ENCODE data around the gene PTAR1. TPM values are rescaled to one million over a fixed set of nuclear protein-coding genes. Genes with fewer than 3 reads are reported as not detected.

The PTAR1 gene
- total and polyA plus RNA-seq, 3 donors from 2014 or later, result 27.0 to 72.2 (median 68.8) TPM

DNA sequence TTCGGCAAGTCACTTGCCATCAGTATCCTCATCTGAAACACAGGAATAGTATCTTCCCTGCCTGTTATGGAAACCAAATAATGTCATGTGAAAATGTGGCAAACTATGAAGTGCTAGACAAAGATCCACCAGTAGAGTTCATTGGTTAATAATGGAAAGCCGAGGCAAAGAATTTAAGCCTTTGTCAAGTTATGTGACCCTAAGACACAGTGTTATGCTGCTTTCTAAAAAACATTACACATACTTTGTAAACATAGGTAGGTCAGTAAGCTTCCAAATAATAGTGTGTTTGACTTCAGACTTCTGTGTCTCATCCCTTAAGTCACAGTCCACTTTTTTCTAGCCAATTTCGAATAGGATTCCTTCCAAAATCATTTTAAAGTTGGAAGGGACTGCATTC, 6.0 kb downstream of the PTAR1 start:
- Histone ChIP-seq H3K4me1 (peaks cover 7% of the 10 kb centered on the region), H3K9me3 (no peaks in the 10 kb centered on the region), H3K27me3 (no peaks in the 10 kb centered on the region), H3K36me3 (ENCODE audit: low read depth, missing control alignments) (no peaks in the 10 kb centered on the region), H3K27ac (no peak overlapping the region), H3K4me3 (no peak overlapping the region)
- DNase-seq, result no peak
- no peak for TF ChIP-seq POLR2A (IDR thresholded peaks at IDR 0.05)
- TF ChIP-seq, protein P1, sequence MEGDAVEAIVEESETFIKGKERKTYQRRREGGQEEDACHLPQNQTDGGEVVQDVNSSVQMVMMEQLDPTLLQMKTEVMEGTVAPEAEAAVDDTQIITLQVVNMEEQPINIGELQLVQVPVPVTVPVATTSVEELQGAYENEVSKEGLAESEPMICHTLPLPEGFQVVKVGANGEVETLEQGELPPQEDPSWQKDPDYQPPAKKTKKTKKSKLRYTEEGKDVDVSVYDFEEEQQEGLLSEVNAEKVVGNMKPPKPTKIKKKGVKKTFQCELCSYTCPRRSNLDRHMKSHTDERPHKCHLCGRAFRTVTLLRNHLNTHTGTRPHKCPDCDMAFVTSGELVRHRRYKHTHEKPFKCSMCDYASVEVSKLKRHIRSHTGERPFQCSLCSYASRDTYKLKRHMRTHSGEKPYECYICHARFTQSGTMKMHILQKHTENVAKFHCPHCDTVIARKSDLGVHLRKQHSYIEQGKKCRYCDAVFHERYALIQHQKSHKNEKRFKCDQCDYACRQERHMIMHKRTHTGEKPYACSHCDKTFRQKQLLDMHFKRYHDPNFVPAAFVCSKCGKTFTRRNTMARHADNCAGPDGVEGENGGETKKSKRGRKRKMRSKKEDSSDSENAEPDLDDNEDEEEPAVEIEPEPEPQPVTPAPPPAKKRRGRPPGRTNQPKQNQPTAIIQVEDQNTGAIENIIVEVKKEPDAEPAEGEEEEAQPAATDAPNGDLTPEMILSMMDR (IDR thresholded peaks at IDR 0.05), result no peak
- intact Hi-C loops (cut with DNase I; ENCODE audit: low total_unique reads), result no loop called here
- WGBS, 2 donors, result 95 to 96% methylated on average over 3 of the region's 3 CpGs

DNA sequence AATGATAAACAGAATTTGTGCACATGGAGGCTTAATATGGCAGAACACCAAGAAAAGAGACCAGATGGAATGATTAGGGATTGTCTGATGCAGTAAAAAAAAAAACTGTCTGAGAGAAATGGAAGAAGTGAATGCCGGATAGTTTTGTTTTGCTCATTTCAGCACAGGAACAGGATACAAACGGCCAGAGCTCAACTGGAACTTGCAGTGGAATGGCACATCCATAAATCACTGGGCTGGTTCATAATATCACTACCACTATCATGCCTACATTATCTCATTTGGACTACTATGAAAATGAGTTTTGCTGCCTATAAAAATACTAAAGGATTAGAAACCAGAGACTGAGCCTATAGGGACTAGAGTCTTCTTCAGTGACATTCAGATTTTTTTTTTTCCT, 9.7 kb downstream of the PTAR1 start:
- Histone ChIP-seq H3K9me3 (no peaks in the 10 kb centered on the region), H3K4me3 (no peak overlapping the region), H3K36me3 (ENCODE audit: low read depth, missing control alignments) (no peaks in the 10 kb centered on the region), H3K4me1 (no peaks in the 10 kb centered on the region), H3K27ac (no peak overlapping the region), H3K27me3 (no peaks in the 10 kb centered on the region)
- no peak for TF ChIP-seq POLR2A (IDR thresholded peaks at IDR 0.05)
- TF ChIP-seq, protein P1 (IDR thresholded peaks at IDR 0.05), result no peak
- 77 to 80% methylated on average over 2 of the region's 2 CpGs for WGBS, 2 donors
- DNase-seq, result no peak
- intact Hi-C loops (cut with DNase I; ENCODE audit: low total_unique reads), result no loop called here

DNA sequence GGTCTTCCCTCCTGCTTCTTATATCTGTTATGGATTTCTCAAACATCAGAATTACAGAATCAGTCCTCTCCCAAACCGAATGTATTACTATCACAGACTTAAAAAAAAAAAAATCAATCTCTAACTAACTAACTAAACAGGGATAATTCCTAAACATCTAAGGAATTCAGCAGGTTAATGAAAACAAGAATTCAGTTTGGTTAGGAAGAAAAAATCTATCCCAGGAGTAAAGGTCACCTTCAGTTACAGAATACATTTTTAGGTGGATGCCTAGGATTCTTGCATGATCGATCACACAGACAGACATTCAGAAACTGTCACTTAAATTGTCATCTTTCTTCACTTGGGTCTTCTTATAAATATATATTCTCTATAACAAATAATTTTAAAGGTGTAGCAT, 11.5 kb downstream of the PTAR1 start:
- H3K27ac ChIP-seq, result no peak overlapping the region
- no peak for DNase-seq
- 83 to 99% methylated on average over 2 of the region's 2 CpGs for WGBS, 2 donors
- no peaks in the 10 kb centered on the region for H3K36me3 ChIP-seq (ENCODE audit: low read depth, missing control alignments)
- intact Hi-C loops (cut with DNase I; ENCODE audit: low total_unique reads), result no loop called here
- no peaks in the 10 kb centered on the region for H3K9me3 ChIP-seq
- TF ChIP-seq POLR2A (IDR thresholded peaks at IDR 0.05), result no peak
- TF ChIP-seq, protein P1 (IDR thresholded peaks at IDR 0.05), result no peak
- no peaks in the 10 kb centered on the region for H3K27me3 ChIP-seq
- no peaks in the 10 kb centered on the region for H3K4me1 ChIP-seq
- no peak overlapping the region for H3K4me3 ChIP-seq

DNA sequence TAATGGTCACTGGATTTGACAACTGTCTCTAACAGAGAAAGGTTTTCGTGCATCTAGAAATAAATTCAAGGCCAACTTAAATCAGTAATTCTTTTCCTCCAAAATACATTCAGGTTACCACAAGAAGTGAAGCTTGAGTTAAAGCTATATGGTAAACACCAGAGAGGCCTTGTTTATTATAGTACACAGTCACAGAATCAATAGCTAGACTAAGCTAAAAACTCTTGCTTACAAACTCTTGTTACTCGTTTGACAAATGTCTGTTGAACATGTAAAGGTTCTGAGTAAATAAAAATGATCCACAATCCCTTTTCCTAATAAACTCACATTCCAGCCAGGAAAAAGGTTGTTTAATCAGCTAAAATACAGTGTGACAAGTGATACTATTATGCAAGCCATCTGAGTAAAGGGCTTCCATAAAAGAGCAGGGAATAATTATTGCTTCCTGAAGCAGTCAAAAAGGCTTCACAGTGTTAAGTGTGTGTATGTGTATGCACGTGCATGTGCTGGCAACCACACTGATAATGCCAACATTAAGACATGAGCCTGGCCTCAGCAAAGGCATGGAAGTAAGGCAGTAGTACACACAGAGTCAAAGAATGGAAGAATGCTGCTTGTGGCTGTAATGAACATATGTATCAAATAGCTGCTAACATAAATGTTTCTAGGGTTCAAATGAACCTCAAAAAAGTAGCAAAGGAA, 12.8 kb downstream of the PTAR1 start:
- intact Hi-C loops (cut with DNase I; ENCODE audit: low total_unique reads), result no loop called here
- H3K27me3 ChIP-seq, result no peaks in the 10 kb centered on the region
- H3K4me3 ChIP-seq, result no peak overlapping the region
- no peak for DNase-seq
- WGBS, 2 donors, result 64 to 76% methylated on average over 3 of the region's 3 CpGs
- H3K4me1 ChIP-seq, result no peaks in the 10 kb centered on the region
- no peaks in the 10 kb centered on the region for H3K9me3 ChIP-seq
- H3K27ac ChIP-seq, result no peak overlapping the region
- TF ChIP-seq POLR2A (IDR thresholded peaks at IDR 0.05), result no peak
- TF ChIP-seq, protein P1 (IDR thresholded peaks at IDR 0.05), result no peak
- no peaks in the 10 kb centered on the region for H3K36me3 ChIP-seq (ENCODE audit: low read depth, missing control alignments)
